Neutrophil (primary cell): ENCODE measurements around the gene ACSM3.
A peak's percentile ranks its signal among the peaks of the same experiment; 100 is the strongest.
"Not testable (repeated sequence)": the region's sequence is repeated elsewhere in the genome, so short reads cannot be mapped to it uniquely, and the experiment has no call there.

ENCODE experiments used
- H3K27ac ChIP-seq: fragments of 200-600 bp; sonication (generic); 2 replicates; pipeline ENCODE4 v1.5.1; 2016; ENCODE audit warnings: mild to moderate bottlenecking, moderate library complexity
- H3K27me3 ChIP-seq: fragments of 200-600 bp; sonication (generic); 2 replicates; pipeline ENCODE4 v1.6.0; 2016; ENCODE audit warnings: mild to moderate bottlenecking
- H3K36me3 ChIP-seq: fragments of 200-600 bp; sonication (generic); 2 replicates; pipeline ENCODE4 v1.5.1; 2017
- H3K4me1 ChIP-seq, 2 experiments: fragments of 200-600 bp in 1 of 2; sonication (generic) in 1 of 2; 1 replicate in 1 of 2; 2 replicates in 1 of 2; pipeline versions ENCODE4 v1.5.1 to v1.6.1; 2013 to 2016; ENCODE audit warnings: low read depth in 1 of 2, low read length in 1 of 2, mild to moderate bottlenecking in 1 of 2, moderate library complexity in 1 of 2; ENCODE audit not compliant: control insufficient read depth in 1 of 2, insufficient read depth in 1 of 2
- H3K4me3 ChIP-seq, 2 experiments: fragments of 200-600 bp in 1 of 2; sonication (generic) in 1 of 2; 1 replicate in 1 of 2; 2 replicates in 1 of 2; pipeline ENCODE4 v1.5.1; 2013 to 2016; ENCODE audit warnings: low read depth in 1 of 2, low read length in 1 of 2, mild to moderate bottlenecking in 1 of 2, moderate library complexity in 1 of 2
- H3K9me3 ChIP-seq: fragments of 200-600 bp; sonication (generic); 2 replicates; pipeline ENCODE4 v1.5.1; 2016
- TF ChIP-seq, protein P1 (sequence below): fragments of 200-600 bp; sonication (generic); IDR thresholded peaks from 2 replicates; pipeline ENCODE4 v1.5.1; 2016; ENCODE audit warnings: antibody characterized with exemption

ACSM3 gene

GRCh38 chr16:20760346-20760745 lies 3.5 kb upstream of the ACSM3 start:
- no peaks in the 10 kb centered on the region for H3K9me3 ChIP-seq
- TF ChIP-seq, protein P1, sequence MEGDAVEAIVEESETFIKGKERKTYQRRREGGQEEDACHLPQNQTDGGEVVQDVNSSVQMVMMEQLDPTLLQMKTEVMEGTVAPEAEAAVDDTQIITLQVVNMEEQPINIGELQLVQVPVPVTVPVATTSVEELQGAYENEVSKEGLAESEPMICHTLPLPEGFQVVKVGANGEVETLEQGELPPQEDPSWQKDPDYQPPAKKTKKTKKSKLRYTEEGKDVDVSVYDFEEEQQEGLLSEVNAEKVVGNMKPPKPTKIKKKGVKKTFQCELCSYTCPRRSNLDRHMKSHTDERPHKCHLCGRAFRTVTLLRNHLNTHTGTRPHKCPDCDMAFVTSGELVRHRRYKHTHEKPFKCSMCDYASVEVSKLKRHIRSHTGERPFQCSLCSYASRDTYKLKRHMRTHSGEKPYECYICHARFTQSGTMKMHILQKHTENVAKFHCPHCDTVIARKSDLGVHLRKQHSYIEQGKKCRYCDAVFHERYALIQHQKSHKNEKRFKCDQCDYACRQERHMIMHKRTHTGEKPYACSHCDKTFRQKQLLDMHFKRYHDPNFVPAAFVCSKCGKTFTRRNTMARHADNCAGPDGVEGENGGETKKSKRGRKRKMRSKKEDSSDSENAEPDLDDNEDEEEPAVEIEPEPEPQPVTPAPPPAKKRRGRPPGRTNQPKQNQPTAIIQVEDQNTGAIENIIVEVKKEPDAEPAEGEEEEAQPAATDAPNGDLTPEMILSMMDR, result no peak
- H3K27me3 ChIP-seq, result no peaks in the 10 kb centered on the region
- H3K4me1 ChIP-seq, result peaks cover 7 to 10% of the 10 kb centered on the region in 2 experiments
- H3K36me3 ChIP-seq, result no peaks in the 10 kb centered on the region
- no peak overlapping the region for H3K27ac ChIP-seq
- no peak overlapping the region for H3K4me3 ChIP-seq

- H3K27ac ChIP-seq, result no peak overlapping the region
- TF ChIP-seq, protein P1, result no peak
Observed at GRCh38 chr16:20761175-20761574, 2.6 kb upstream of the ACSM3 start.

GRCh38 chr16:20762404-20763123 lies 1.2 kb upstream of the ACSM3 start:
- Histone ChIP-seq H3K9me3 (no peaks in the 10 kb centered on the region), H3K27me3 (no peaks in the 10 kb centered on the region), H3K36me3 (no peaks in the 10 kb centered on the region), H3K4me1 (peaks cover 7 to 10% of the 10 kb centered on the region in 2 experiments), H3K4me3 (no peak overlapping the region), H3K27ac (peak overlapping the region; percentile 81)
- TF ChIP-seq, protein P1, result no peak

More at GRCh38 chr16:20761175-20761574, 2.6 kb upstream of the ACSM3 start:
- no peaks in the 10 kb centered on the region for H3K36me3 ChIP-seq
- H3K4me1 ChIP-seq, result peaks cover 7 to 10% of the 10 kb centered on the region in 2 experiments
- H3K27me3 ChIP-seq, result no peaks in the 10 kb centered on the region
- H3K4me3 ChIP-seq, result no peak overlapping the region
- no peaks in the 10 kb centered on the region for H3K9me3 ChIP-seq

DNA sequence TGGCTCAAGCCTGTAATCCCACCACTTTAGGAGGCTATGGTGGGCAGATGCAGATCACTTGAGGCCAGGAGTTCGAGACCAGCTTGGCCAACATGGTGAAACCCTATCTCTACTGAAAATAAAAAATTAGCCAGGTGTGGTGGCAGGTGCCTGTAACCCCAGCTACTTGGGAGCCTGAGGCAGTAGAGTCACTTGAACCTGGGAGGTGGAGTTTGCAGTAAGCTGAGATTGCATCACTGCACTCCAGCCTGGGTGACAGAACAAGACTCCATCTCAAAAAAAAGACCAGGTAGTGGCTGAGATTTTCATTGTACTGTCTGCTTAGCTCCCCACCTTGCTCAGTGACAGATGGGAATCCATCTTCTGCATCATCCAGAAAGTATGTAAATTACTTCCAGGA lies 634 bp downstream of the ACSM3 start:
- not testable (repeated sequence) for H3K27ac ChIP-seq, H3K4me1 ChIP-seq, H3K9me3 ChIP-seq, H3K27me3 ChIP-seq, H3K36me3 ChIP-seq, H3K4me3 ChIP-seq

GRCh38 chr16:20765732-20766131 lies 1.9 kb downstream of the ACSM3 start:
- Histone ChIP-seq H3K27me3 (no peaks in the 10 kb centered on the region), H3K36me3 (no peaks in the 10 kb centered on the region), H3K4me1 (peaks cover 7 to 10% of the 10 kb centered on the region in 2 experiments), H3K27ac (no peak overlapping the region), H3K9me3 (no peaks in the 10 kb centered on the region), H3K4me3 (no peak overlapping the region)
- TF ChIP-seq, protein P1, result no peak

GRCh38 chr16:20766294-20766693 lies 2.5 kb downstream of the ACSM3 start:
- no peak overlapping the region for H3K27ac ChIP-seq
- no peak overlapping the region for H3K4me3 ChIP-seq
- TF ChIP-seq, protein P1, result no peak
- H3K27me3 ChIP-seq, result no peaks in the 10 kb centered on the region
- no peaks in the 10 kb centered on the region for H3K36me3 ChIP-seq
- H3K9me3 ChIP-seq, result no peaks in the 10 kb centered on the region
- H3K4me1 ChIP-seq, result peaks cover 7 to 10% of the 10 kb centered on the region in 2 experiments
